HEK293 (cell line): ENCODE data around the gene CRYBG1.

Experiments used
- CTCF ChIA-PET: fragments of 350-600 bp; formaldehyde crosslinking; extraction: SDS; loops from one replicate; lab custom pipeline; 2021; ENCODE audit warnings: antibody characterized with exemption; lab: Yijun Ruan, JAX
- POLR2A ChIA-PET: fragments of 300-600 bp; formaldehyde crosslinking; extraction: SDS; loops from one replicate; lab custom pipeline; 2020; ENCODE audit warnings: antibody characterized with exemption, inconsistent platforms; lab: Yijun Ruan, JAX
- H3K27ac ChIP-seq: fragments of 200-500 bp; sonication (Bioruptor generic); 2 replicates; pipeline ENCODE4 v1.5.1; 2014; ENCODE audit warnings: low read depth, low read length, control low read depth, inconsistent platforms; ENCODE audit errors: extremely low read depth
- H3K36me3 ChIP-seq, 2 experiments: fragments of 200-500 bp in 1 of 2; sonication (Bioruptor generic) in 1 of 2; 1 replicate in 1 of 2; 2 replicates in 1 of 2; pipeline ENCODE4 v1.5.1; 2014 to 2017; ENCODE audit warnings: inconsistent platforms in 2 of 2, low read length in 2 of 2; ENCODE audit not compliant: control insufficient read depth in 2 of 2, insufficient read depth in 1 of 2
- H3K4me1 ChIP-seq: fragments of 200-500 bp; sonication (Bioruptor generic); 2 replicates; pipeline ENCODE4 v1.5.1; 2014; ENCODE audit warnings: mild to moderate bottlenecking, low read length, inconsistent platforms; ENCODE audit not compliant: control insufficient read depth, insufficient read depth
- H3K4me3 ChIP-seq: 2 replicates; pipeline ENCODE4 v1.5.1; 2011; ENCODE audit warnings: low read depth, mild to moderate bottlenecking, control low read depth, low read length, moderate library complexity
- H3K9me3 ChIP-seq: fragments of 200-500 bp; sonication (Bioruptor generic); 2 replicates; pipeline ENCODE4 v1.5.1; 2014; ENCODE audit warnings: low read depth, low read length, inconsistent platforms; ENCODE audit not compliant: control insufficient read depth, insufficient read depth
- FEZF1 ChIP-seq: fragments of 450-650 bp; formaldehyde crosslinking; IDR thresholded peaks from 2 replicates; pipeline ENCODE4 v1.5.1; 2016; ENCODE audit warnings: missing biosample characterization, missing genetic modification characterization
- GLIS1 ChIP-seq: fragments of 450-650 bp; formaldehyde crosslinking; IDR thresholded peaks from 2 replicates; pipeline ENCODE4 v1.5.1; 2016; ENCODE audit warnings: missing biosample characterization, missing genetic modification characterization
- MYNN ChIP-seq: fragments of 450-650 bp; formaldehyde crosslinking; IDR thresholded peaks from 2 replicates; pipeline ENCODE4 v1.5.1; 2016; ENCODE audit warnings: missing biosample characterization, missing genetic modification characterization, borderline replicate concordance
- MZF1 ChIP-seq: fragments of 450-650 bp; formaldehyde crosslinking; IDR thresholded peaks from 2 replicates; pipeline ENCODE4 v1.5.1; 2017; ENCODE audit warnings: missing biosample characterization, missing genetic modification characterization, borderline replicate concordance
- OVOL3 ChIP-seq: fragments of 450-650 bp; formaldehyde crosslinking; IDR thresholded peaks from 2 replicates; pipeline ENCODE4 v1.5.1; 2016; ENCODE audit warnings: missing biosample characterization, missing genetic modification characterization
- SALL2 ChIP-seq: fragments of 450-650 bp; formaldehyde crosslinking; IDR thresholded peaks from 2 replicates; pipeline ENCODE4 v1.5.0; 2017; ENCODE audit warnings: missing biosample characterization, mild to moderate bottlenecking, missing genetic modification characterization, borderline replicate concordance
- SCRT2 ChIP-seq: fragments of 450-650 bp; formaldehyde crosslinking; IDR thresholded peaks from 2 replicates; pipeline ENCODE4 v1.5.1; 2016; ENCODE audit warnings: missing biosample characterization, missing genetic modification characterization
- TCF7L2 ChIP-seq: IDR thresholded peaks from 2 replicates; pipeline ENCODE4 v1.6.1; 2011; ENCODE audit warnings: low read depth, mild to moderate bottlenecking, inconsistent platforms, low read length, moderate library complexity, borderline replicate concordance
- ZBTB17 ChIP-seq: fragments of 450-650 bp; formaldehyde crosslinking; IDR thresholded peaks from 2 replicates; pipeline ENCODE4 v1.5.1; 2016; ENCODE audit warnings: missing biosample characterization, missing genetic modification characterization
- ZBTB48 ChIP-seq: fragments of 450-650 bp; formaldehyde crosslinking; IDR thresholded peaks from 2 replicates; pipeline ENCODE4 v1.5.1; 2016; ENCODE audit warnings: missing biosample characterization, missing genetic modification characterization
- ZFP69B ChIP-seq: fragments of 450-650 bp; formaldehyde crosslinking; IDR thresholded peaks from 2 replicates; pipeline ENCODE4 v1.5.1; 2016; ENCODE audit warnings: missing biosample characterization, missing genetic modification characterization
- ZIC2 ChIP-seq: fragments of 450-650 bp; formaldehyde crosslinking; IDR thresholded peaks from 2 replicates; pipeline ENCODE4 v1.5.1; 2016; ENCODE audit warnings: missing biosample characterization, missing genetic modification characterization
- ZNF114 ChIP-seq: fragments of 450-650 bp; formaldehyde crosslinking; IDR thresholded peaks from 2 replicates; pipeline ENCODE4 v1.5.0; 2017; ENCODE audit warnings: missing biosample characterization, missing genetic modification characterization
- ZNF174 ChIP-seq: fragments of 450-650 bp; formaldehyde crosslinking; IDR thresholded peaks from 2 replicates; pipeline ENCODE4 v1.5.0; 2017; ENCODE audit warnings: missing biosample characterization, mild to moderate bottlenecking, missing genetic modification characterization
- ZNF184 ChIP-seq: fragments of 450-650 bp; IDR thresholded peaks from 2 replicates; pipeline ENCODE4 v1.5.1; 2018; ENCODE audit warnings: missing biosample characterization, mild to moderate bottlenecking, missing genetic modification characterization
- ZNF239 ChIP-seq: fragments of 450-650 bp; formaldehyde crosslinking; IDR thresholded peaks from 2 replicates; pipeline ENCODE4 v1.5.1; 2016; ENCODE audit warnings: missing biosample characterization, missing genetic modification characterization
- ZNF274 ChIP-seq, 2 experiments: fragments of 200-500 bp in 1 of 2; fragments of 450-650 bp in 1 of 2; sonication (Bioruptor generic) in 1 of 2; formaldehyde crosslinking in 1 of 2; IDR thresholded peaks; 2 replicates each; pipeline versions ENCODE4 v1.5.1 to v1.6.1; 2014 to 2016; ENCODE audit warnings: borderline replicate concordance in 1 of 2, inconsistent platforms in 1 of 2, low read length in 1 of 2, missing biosample characterization in 1 of 2, missing genetic modification characterization in 1 of 2
- ZNF302 ChIP-seq: fragments of 450-650 bp; formaldehyde crosslinking; IDR thresholded peaks from 2 replicates; pipeline ENCODE4 v1.5.1; 2016; ENCODE audit warnings: missing biosample characterization, missing genetic modification characterization, low read depth
- ZNF341 ChIP-seq: fragments of 450-650 bp; formaldehyde crosslinking; IDR thresholded peaks from 2 replicates; pipeline ENCODE4; 2016; ENCODE audit warnings: low read depth, missing biosample characterization, missing genetic modification characterization
- ZNF426 ChIP-seq: fragments of 450-650 bp; formaldehyde crosslinking; IDR thresholded peaks from 2 replicates; pipeline ENCODE4 v1.5.1; 2017; ENCODE audit warnings: missing biosample characterization, missing genetic modification characterization, mild to moderate bottlenecking, inconsistent platforms, moderate library complexity
- ZNF549 ChIP-seq: fragments of 450-650 bp; IDR thresholded peaks from 2 replicates; pipeline ENCODE4 v1.5.1; 2018; ENCODE audit warnings: missing biosample characterization, missing genetic modification characterization, mild to moderate bottlenecking, inconsistent platforms, moderate library complexity
- ZNF596 ChIP-seq: fragments of 450-650 bp; IDR thresholded peaks from 2 replicates; pipeline ENCODE4 v1.5.0; 2018; ENCODE audit warnings: missing biosample characterization, mild to moderate bottlenecking, missing genetic modification characterization, moderate library complexity
- ZNF654 ChIP-seq: fragments of 450-650 bp; formaldehyde crosslinking; IDR thresholded peaks from 2 replicates; pipeline ENCODE4 v1.5.1; 2016; ENCODE audit warnings: low read depth, missing biosample characterization, missing genetic modification characterization
- ZNF660 ChIP-seq: fragments of 450-650 bp; IDR thresholded peaks from 2 replicates; pipeline ENCODE4 v1.5.1; 2018; ENCODE audit warnings: missing biosample characterization, mild to moderate bottlenecking, missing genetic modification characterization
- ZNF776 ChIP-seq: fragments of 450-650 bp; formaldehyde crosslinking; IDR thresholded peaks from 2 replicates; pipeline ENCODE4 v1.5.0; 2017; ENCODE audit warnings: missing biosample characterization, missing genetic modification characterization, borderline replicate concordance
- ZSCAN30 ChIP-seq: fragments of 450-650 bp; IDR thresholded peaks from 2 replicates; pipeline ENCODE4 v1.5.1; 2018; ENCODE audit warnings: missing biosample characterization, mild to moderate bottlenecking, missing genetic modification characterization, moderate library complexity
- ZXDB ChIP-seq: fragments of 450-650 bp; formaldehyde crosslinking; IDR thresholded peaks from 2 replicates; pipeline ENCODE4 v1.5.1; 2016; ENCODE audit warnings: missing biosample characterization, missing genetic modification characterization
- TF ChIP-seq, protein P1 (sequence below): fragments of 450-650 bp; formaldehyde crosslinking; IDR thresholded peaks from 2 replicates; pipeline ENCODE4 v1.5.1; 2016; ENCODE audit warnings: missing biosample characterization, missing genetic modification characterization
- TF ChIP-seq, protein P2 (sequence below): fragments of 450-650 bp; formaldehyde crosslinking; IDR thresholded peaks from 2 replicates; pipeline ENCODE4 v1.5.1; 2017; ENCODE audit warnings: missing biosample characterization, missing genetic modification characterization
- TF ChIP-seq, protein P3 (sequence below): fragments of 450-650 bp; IDR thresholded peaks from 2 replicates; pipeline ENCODE4 v1.5.1; 2018; ENCODE audit warnings: missing biosample characterization, missing genetic modification characterization
- TF ChIP-seq, protein P4 (sequence below): fragments of 450-650 bp; formaldehyde crosslinking; IDR thresholded peaks from 2 replicates; pipeline ENCODE4 v1.5.1; 2016; ENCODE audit warnings: missing biosample characterization, missing genetic modification characterization

Gene CRYBG1

DNA sequence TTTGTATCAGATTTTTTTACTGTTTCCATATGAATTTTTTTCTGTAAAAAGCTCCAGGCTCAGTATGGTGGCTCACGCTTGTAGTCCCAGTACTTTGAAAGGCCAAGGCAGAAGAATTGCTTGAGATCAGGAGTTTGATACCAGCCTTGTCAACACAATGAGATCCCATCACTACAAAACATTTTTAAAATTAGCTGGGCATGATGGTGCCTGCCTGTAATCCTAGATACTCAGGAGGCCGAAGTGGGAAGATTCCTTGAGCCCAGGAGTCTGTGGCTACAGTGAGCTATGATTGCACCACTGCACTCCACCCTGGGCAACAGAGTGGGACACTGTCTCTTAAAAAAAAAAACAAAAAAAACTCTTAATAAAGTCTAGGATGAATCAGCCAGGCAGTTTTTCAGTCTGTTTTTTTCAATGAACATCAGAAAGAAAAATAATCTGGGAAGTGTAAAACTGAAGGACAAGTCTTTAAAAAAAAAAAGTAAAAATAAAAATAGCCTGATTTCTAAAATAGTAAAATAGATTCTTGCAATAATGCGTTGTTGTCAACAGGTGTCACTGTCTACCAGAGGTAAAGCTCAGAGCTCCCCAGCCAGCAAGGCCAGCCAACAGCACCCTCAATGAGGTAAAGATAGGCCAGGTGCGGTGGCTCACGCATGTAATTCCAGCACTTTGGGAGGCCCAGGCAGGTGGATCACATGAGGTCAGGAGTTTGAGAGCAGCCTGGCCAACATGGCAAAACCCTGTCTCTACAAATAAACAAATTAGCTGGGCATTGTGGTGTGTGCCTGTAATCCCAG, 25.7 kb upstream of the CRYBG1 start (continued):
- no peak for TF ChIP-seq ZNF114
- TF ChIP-seq OVOL3 (tag by site-specific recombination), result no peak
- TF ChIP-seq ZIC2 (tag by site-specific recombination), result no peak
- peak; percentile 81 for TF ChIP-seq SCRT2 (tag by site-specific recombination)
- TF ChIP-seq MZF1 (tag by site-specific recombination), result no peak
- TF ChIP-seq ZNF549, result no peak
- TF ChIP-seq ZXDB, result no peak
- no peak for TF ChIP-seq ZNF274 (IDR thresholded peaks at IDR 0.05; ENCODE audit: low read length)
- no peak for TF ChIP-seq ZNF274 (tag by site-specific recombination; IDR thresholded peaks at IDR 0.05; ENCODE audit: borderline replicate concordance)
- peak; percentile 91 for TF ChIP-seq ZNF654 (tag by site-specific recombination)
- TF ChIP-seq ZSCAN30 (tag by site-specific recombination), result no peak
- no peak for TF ChIP-seq ZNF302 (tag by site-specific recombination)
- no peak for TF ChIP-seq ZNF341 (tag by site-specific recombination)
- TF ChIP-seq ZNF776, result no peak
- no peak for TF ChIP-seq MYNN (tag by site-specific recombination)

DNA sequence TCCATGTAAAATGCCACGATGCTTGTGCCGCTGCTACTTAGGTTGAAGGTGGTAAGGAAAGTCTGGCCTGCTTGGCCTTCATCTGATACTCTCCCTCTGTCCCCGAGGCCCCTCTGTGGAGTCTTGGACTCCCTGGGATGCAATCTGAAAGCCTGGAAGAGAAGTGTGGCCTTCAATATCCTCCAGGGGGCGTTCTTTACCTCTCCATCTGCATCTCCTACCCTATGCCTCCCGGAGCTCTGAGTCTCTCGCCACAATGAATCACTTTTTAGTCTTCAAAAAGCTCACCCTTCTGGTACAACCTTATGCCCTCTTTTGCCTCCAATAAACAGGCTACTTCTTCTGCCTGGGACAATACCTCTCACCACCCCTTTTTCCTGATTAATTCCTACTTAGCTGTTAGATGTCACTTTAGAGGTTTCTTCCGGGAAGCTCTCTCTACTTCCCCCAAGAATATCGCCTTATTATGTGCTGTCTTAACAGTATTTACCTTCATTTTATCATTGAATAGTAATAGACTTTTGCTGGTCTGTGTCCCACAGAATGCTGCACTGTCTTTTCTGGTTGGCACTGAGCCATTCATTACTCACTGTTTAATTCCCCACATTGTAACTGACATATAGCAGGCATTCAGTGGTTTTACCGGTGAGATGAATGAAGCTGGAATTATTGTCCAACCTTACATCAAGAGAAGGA, 21.0 kb upstream of the CRYBG1 start:
- no peak overlapping the region for H3K27ac ChIP-seq
- TF ChIP-seq GLIS1 (peak; percentile 61), ZNF174 (tag by site-specific recombination) (no peak), ZBTB17 (peak; percentile 47; the same call in 1 of the 2 replicates), ZNF596 (tag by site-specific recombination) (no peak), SALL2 (tag by site-specific recombination) (no peak), ZNF660 (tag by site-specific recombination) (peak; percentile 80; the same call in 1 of the 2 replicates), ZNF239 (tag by site-specific recombination) (no peak), ZBTB48 (tag by site-specific recombination) (no peak), TCF7L2 (no peak), ZNF426 (tag by site-specific recombination) (no peak), ZNF184 (tag by site-specific recombination) (no peak), FEZF1 (tag by site-specific recombination) (peak; percentile 57), ZFP69B (tag by site-specific recombination) (0 out of 2 replicates have a peak, but pooled peaks have one; percentile 24)
- TF ChIP-seq, protein P1, sequence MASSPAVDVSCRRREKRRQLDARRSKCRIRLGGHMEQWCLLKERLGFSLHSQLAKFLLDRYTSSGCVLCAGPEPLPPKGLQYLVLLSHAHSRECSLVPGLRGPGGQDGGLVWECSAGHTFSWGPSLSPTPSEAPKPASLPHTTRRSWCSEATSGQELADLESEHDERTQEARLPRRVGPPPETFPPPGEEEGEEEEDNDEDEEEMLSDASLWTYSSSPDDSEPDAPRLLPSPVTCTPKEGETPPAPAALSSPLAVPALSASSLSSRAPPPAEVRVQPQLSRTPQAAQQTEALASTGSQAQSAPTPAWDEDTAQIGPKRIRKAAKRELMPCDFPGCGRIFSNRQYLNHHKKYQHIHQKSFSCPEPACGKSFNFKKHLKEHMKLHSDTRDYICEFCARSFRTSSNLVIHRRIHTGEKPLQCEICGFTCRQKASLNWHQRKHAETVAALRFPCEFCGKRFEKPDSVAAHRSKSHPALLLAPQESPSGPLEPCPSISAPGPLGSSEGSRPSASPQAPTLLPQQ, result peak; percentile 30; the same call in 1 of the 2 replicates
- TF ChIP-seq, protein P2, sequence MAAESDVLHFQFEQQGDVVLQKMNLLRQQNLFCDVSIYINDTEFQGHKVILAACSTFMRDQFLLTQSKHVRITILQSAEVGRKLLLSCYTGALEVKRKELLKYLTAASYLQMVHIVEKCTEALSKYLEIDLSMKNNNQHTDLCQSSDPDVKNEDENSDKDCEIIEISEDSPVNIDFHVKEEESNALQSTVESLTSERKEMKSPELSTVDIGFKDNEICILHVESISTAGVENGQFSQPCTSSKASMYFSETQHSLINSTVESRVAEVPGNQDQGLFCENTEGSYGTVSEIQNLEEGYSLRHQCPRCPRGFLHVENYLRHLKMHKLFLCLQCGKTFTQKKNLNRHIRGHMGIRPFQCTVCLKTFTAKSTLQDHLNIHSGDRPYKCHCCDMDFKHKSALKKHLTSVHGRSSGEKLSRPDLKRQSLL, result no peak
- TF ChIP-seq, protein P3, sequence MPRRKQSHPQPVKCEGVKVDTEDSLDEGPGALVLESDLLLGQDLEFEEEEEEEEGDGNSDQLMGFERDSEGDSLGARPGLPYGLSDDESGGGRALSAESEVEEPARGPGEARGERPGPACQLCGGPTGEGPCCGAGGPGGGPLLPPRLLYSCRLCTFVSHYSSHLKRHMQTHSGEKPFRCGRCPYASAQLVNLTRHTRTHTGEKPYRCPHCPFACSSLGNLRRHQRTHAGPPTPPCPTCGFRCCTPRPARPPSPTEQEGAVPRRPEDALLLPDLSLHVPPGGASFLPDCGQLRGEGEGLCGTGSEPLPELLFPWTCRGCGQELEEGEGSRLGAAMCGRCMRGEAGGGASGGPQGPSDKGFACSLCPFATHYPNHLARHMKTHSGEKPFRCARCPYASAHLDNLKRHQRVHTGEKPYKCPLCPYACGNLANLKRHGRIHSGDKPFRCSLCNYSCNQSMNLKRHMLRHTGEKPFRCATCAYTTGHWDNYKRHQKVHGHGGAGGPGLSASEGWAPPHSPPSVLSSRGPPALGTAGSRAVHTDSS, result peak; percentile 46; the same call in 1 of the 2 replicates
- TF ChIP-seq, protein P4, sequence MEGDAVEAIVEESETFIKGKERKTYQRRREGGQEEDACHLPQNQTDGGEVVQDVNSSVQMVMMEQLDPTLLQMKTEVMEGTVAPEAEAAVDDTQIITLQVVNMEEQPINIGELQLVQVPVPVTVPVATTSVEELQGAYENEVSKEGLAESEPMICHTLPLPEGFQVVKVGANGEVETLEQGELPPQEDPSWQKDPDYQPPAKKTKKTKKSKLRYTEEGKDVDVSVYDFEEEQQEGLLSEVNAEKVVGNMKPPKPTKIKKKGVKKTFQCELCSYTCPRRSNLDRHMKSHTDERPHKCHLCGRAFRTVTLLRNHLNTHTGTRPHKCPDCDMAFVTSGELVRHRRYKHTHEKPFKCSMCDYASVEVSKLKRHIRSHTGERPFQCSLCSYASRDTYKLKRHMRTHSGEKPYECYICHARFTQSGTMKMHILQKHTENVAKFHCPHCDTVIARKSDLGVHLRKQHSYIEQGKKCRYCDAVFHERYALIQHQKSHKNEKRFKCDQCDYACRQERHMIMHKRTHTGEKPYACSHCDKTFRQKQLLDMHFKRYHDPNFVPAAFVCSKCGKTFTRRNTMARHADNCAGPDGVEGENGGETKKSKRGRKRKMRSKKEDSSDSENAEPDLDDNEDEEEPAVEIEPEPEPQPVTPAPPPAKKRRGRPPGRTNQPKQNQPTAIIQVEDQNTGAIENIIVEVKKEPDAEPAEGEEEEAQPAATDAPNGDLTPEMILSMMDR (tag by site-specific recombination), result peak; percentile 65

More for the DNA sequence above, 21.0 kb upstream of the CRYBG1 start:
- Histone ChIP-seq H3K4me3 (peak overlapping the region; percentile 4; the same call in 1 of the 2 replicates), H3K4me1 (no peaks in the 10 kb centered on the region), H3K9me3 (no peaks in the 10 kb centered on the region), H3K36me3 (no peaks in the 10 kb centered on the region)
- ChIA-PET CTCF (interaction anchor here (0.5 to 11.7 kb wide), 65 partner anchors 9 to 1812 kb away, joined by 3 to 151 read pairs (median 4); partner anchors contain the start of genes ATG5 and CRYBG1), POLR2A (interaction anchor here (0.6 to 1.4 kb wide), 2 partner anchors 14 to 207 kb away, joined by 3 to 8 read pairs; partner anchors contain the start of gene ATG5)
